ES-I3 (cell line): ENCODE measurements around the gene GULP1.
"Not testable (repeated sequence)": the region's sequence is repeated elsewhere in the genome, so short reads cannot be mapped to it uniquely, and the experiment has no call there.

Experiments
- H3K36me3 ChIP-seq: 2 replicates; pipeline ENCODE4 v1.6.1; 2013; ENCODE audit warnings: mild to moderate bottlenecking, low read length, control low read depth, moderate library complexity; ENCODE audit not compliant: insufficient read depth
- H3K4me1 ChIP-seq: 2 replicates; pipeline ENCODE4 v1.6.1; 2013; ENCODE audit warnings: mild to moderate bottlenecking, control low read depth, low read length; ENCODE audit not compliant: insufficient read depth
- H3K9ac ChIP-seq: 2 replicates; pipeline ENCODE4 v1.6.1; 2013; ENCODE audit warnings: low read depth, mild to moderate bottlenecking, low read length, moderate library complexity
- H3K9me3 ChIP-seq: 2 replicates; pipeline ENCODE4 v1.6.1; 2013; ENCODE audit warnings: mild to moderate bottlenecking, low read length, moderate library complexity; ENCODE audit not compliant: control insufficient read depth, insufficient read depth

Gene GULP1

GRCh38 chr2:188523919-188524318, 232.2 kb downstream of the GULP1 start:
- H3K9ac ChIP-seq: no peak overlapping the region
- peaks cover 3% of the 10 kb centered on the region; the same call in 1 of the 2 replicates for H3K36me3 ChIP-seq
- H3K4me1 ChIP-seq: no peaks in the 10 kb centered on the region
- no peaks in the 10 kb centered on the region for H3K9me3 ChIP-seq

DNA sequence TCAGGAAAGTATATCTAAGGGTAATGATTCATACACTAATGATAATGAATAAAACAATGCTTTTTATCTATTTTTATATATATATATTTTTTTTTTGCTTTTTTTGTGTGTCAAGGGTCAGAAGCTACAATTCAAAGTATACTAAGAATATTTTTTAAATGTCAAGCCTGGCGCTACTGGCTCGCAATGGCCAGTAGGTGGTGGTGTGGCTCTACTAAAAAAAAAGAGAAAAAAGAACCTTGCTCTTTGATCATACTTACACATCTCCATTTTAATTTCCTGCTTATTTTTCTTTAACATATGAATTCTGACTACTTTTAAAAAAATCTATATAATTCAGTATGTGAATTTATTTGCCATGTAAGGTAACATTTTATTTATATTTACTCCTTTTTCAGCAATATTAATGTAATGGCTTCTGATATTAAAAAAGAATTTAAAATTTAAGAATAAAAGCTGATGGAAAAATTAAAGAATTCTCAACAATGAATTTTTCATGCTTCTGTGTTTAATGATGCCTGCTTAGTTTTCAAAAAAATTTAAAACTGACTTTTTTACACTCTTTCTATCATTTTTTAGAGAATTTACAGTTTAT, 232.9 kb downstream of the GULP1 start:
- no peaks in the 10 kb centered on the region for H3K4me1 ChIP-seq
- H3K9me3 ChIP-seq: peaks cover 4% of the 10 kb centered on the region; the same call in 1 of the 2 replicates
- peaks cover 7% of the 10 kb centered on the region; the same call in 1 of the 2 replicates for H3K36me3 ChIP-seq
- no peak overlapping the region for H3K9ac ChIP-seq

DNA sequence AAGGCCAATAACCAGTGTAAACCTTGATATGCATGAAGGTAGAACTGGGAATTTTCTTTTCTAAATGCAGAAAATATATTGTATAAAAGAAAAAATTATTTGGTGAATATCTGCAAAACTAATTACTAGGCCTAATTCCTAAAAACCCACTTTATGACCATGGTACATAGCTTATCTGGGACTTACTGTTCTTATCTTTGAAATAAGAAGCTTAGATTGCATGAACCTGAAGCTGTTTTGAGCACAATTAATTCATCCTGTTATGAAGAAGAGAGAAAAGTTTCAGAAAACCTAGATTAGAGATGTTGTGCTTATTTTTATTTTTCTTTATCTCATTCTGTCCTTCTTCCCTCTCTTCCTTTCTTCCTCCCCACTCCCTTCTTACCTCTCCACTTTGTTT, 235.0 kb downstream of the GULP1 start:
- Histone ChIP-seq H3K9me3 (peaks cover 4% of the 10 kb centered on the region; the same call in 1 of the 2 replicates), H3K9ac (no peak overlapping the region), H3K36me3 (peaks cover 7% of the 10 kb centered on the region; the same call in 1 of the 2 replicates), H3K4me1 (no peaks in the 10 kb centered on the region)

DNA sequence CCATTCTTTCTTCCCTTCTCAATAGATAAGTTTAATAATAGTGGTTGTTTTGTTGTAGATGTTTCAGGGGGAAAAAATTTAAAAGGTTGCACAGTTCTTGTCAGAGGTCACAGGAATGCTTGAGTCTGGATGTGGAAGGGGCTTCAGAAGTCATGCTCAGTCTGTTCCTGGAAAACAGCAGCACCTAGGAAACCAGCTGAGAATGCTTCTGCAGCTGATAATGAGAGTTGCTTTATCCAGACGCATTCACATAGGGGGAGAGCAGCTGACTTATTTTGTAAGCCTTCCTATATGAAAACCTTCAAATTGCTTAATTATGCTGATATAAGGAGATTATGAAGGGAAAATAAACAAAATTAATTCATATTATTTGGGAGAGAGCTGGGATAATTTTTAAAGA, 235.5 kb downstream of the GULP1 start:
- Histone ChIP-seq H3K9me3 (peaks cover 4% of the 10 kb centered on the region; the same call in 1 of the 2 replicates), H3K9ac (no peak overlapping the region), H3K4me1 (no peaks in the 10 kb centered on the region), H3K36me3 (peaks cover 7% of the 10 kb centered on the region; the same call in 1 of the 2 replicates)

DNA sequence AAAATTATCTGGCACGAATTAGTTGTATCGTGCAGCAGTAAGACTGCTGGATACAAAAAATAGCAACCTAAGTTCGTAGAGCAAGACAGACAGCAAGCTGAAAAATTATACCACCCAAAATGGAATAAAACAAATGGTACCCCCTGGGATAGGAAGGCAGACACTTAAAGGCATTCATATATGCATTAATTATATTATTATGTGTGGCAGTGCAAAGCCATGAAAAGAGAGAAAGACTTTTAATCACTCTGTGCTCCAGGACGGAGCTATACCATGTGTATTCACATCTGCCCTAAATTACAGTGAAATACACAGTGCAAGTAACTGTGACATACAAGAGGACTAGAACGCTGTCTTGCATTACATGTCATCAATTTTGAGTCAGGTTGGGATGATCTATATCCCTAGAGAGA, 235.9 kb downstream of the GULP1 start:
- peaks cover 4% of the 10 kb centered on the region; the same call in 1 of the 2 replicates for H3K9me3 ChIP-seq
- H3K9ac ChIP-seq: no peak overlapping the region
- H3K36me3 ChIP-seq: peaks cover 7% of the 10 kb centered on the region; the same call in 1 of the 2 replicates
- H3K4me1 ChIP-seq: no peaks in the 10 kb centered on the region

- H3K4me1 ChIP-seq: no peaks in the 10 kb centered on the region
- no peak overlapping the region for H3K9ac ChIP-seq
- H3K36me3 ChIP-seq: peaks cover 10% of the 10 kb centered on the region; the same call in 1 of the 2 replicates
- peaks cover 4% of the 10 kb centered on the region; the same call in 1 of the 2 replicates for H3K9me3 ChIP-seq
Measured at GRCh38 chr2:188529710-188530109, 238.0 kb downstream of the GULP1 start.

DNA sequence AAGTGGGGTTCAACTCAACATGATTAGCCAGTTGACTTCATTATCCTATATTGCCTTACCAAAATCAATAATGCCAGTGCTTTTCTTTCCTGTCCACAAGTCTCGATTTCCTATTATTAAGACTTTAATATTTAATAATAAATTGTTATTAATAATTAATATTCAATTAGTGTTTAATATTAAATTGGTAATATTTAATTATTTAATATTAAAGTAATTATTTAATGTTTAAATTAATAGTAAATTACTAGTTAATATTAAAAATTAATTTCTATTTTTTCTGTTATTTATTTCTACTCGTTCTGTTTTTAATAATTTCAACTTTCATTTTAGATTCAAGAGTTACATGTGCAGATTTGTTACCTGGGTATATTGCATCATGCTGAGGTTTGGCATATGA, 243.2 kb downstream of the GULP1 start:
- Histone ChIP-seq H3K36me3 (0 out of 2 replicates have a peak, but pooled peaks cover 3% of the 10 kb centered on the region), H3K9ac (no peak overlapping the region), H3K9me3 (no peaks in the 10 kb centered on the region), H3K4me1 (no peaks in the 10 kb centered on the region)

DNA sequence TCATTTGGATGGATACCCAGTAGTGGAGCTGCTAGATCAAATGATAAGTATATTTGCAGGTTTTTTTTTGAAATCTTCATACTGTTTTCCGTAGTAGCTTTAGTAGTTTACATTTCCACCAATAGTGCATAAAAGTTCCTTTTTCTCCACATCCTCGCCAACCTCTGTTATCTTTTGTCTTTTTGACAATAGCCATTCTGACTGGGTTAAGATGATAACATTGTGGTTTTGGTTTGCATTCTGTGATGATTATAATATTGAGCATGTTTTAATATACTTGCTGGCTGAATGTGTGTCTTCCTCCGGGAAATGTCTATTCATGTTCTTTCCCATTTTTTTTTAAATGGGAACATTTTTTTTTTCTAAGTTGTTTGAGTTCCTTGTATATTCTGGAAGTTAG, 260.0 kb downstream of the GULP1 start:
- no peaks in the 10 kb centered on the region for H3K4me1 ChIP-seq
- no peaks in the 10 kb centered on the region for H3K9me3 ChIP-seq
- H3K9ac ChIP-seq: no peak overlapping the region
- H3K36me3 ChIP-seq: no peaks in the 10 kb centered on the region

DNA sequence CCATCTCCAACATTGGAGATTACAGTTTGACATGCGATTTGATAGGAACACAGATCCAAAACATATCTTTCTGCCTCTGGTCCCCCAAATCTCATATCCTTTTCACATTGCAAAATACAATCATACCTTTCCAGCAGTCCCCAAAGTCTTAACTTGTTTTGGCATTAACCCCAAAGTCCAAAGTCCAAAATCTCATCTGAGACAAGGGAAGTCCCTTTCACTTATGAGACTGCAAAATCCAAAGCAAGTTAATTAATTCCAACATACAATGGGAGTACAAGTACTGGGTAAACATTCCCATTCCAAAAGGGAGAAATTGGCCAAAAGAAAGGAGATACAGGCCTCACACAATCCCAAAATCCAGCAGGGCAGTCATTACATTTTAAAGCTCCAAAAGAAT, 265.4 kb downstream of the GULP1 start:
- H3K9me3 ChIP-seq: no peaks in the 10 kb centered on the region
- H3K4me1 ChIP-seq: no peaks in the 10 kb centered on the region
- H3K36me3 ChIP-seq: peaks cover 10% of the 10 kb centered on the region
- H3K9ac ChIP-seq: no peak overlapping the region

DNA sequence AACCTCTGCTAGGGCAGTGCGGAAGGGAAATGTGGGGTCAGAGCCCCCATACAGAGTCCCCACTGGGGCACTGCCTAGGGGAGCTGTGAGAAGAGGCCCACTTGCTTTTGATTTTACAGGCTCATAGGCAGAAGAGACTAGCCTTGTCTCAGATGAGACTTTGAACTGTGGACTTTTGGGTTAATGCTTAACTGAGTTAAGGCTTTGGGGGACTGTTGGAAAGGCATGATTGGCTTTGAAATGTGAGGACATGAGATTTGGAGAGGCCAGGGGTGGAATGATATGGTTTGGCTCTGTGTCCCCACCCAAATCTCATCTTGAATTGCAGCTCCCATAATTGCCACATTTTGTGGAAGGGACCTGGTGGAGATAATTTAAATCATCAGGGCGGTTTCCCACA, 267.8 kb downstream of the GULP1 start:
- peaks cover 10% of the 10 kb centered on the region for H3K36me3 ChIP-seq
- not testable (repeated sequence) for H3K9me3 ChIP-seq, H3K9ac ChIP-seq, H3K4me1 ChIP-seq

DNA sequence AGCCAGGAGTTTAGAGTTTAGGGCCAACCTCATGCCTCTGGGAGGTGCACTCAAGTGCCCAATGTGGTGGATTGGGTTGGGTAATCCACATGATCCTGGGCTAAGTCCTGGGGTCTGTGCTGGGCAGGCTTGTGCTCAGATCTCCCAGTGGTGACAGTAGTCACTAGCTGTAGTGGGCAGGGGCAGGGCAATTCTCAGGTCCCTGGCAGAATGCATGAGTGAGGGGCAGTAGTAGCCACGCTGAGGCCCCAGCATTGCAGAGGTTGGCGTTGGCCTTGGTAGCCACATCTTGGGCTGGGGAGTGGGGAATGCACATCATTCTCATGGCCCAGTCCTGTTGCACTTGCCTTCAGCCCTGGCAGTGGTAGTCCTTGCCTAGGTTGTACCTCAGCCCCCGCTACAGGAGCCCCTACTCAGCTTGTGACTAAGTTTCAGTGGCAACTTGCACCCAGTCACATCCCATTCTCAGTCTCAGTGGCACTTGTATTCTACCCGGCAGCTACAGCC, 269.9 kb downstream of the GULP1 start:
- Histone ChIP-seq H3K36me3 (peaks cover 10% of the 10 kb centered on the region), H3K9ac (no peak overlapping the region), H3K4me1 (no peaks in the 10 kb centered on the region), H3K9me3 (no peaks in the 10 kb centered on the region)

DNA sequence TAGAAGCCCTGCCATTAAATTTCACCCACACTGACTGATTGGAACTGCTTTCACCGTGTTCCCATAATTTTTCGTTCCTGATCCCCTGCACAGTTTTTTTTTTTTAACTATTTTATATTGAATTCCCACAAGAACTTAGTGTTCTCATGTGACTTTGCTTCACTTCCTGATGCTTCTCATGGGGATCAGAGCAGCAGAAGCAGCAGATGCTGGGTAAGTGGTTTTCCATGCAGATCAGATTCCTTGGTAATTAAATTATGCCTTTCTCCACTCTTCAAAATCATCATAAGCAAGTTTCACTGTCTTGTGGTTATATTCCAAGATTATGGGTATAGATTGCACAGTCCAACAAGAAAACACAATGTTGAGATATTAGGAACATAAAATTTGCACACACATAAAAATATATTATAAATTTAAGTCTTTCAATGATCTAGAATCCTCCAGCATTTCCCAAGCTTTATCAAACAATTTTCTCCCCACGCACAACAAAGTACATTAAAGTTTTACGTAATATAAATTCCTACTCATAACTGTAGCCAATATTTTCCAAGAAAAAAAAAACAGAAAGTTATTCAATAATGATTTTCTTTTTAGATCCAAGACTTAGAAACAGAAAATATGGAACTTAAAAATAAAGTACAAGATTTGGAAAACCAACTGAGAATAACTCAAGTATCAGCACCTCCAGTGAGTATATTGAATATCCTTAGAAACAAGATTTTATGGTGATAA, 277.9 kb downstream of the GULP1 start:
- Histone ChIP-seq H3K36me3 (peaks cover 21% of the 10 kb centered on the region), H3K4me1 (no peaks in the 10 kb centered on the region), H3K9me3 (no peaks in the 10 kb centered on the region), H3K9ac (no peak overlapping the region)

GRCh38 chr2:188570370-188570769, 278.7 kb downstream of the GULP1 start:
- H3K9me3 ChIP-seq: no peaks in the 10 kb centered on the region
- peaks cover 21% of the 10 kb centered on the region for H3K36me3 ChIP-seq
- H3K9ac ChIP-seq: no peak overlapping the region
- no peaks in the 10 kb centered on the region for H3K4me1 ChIP-seq

DNA sequence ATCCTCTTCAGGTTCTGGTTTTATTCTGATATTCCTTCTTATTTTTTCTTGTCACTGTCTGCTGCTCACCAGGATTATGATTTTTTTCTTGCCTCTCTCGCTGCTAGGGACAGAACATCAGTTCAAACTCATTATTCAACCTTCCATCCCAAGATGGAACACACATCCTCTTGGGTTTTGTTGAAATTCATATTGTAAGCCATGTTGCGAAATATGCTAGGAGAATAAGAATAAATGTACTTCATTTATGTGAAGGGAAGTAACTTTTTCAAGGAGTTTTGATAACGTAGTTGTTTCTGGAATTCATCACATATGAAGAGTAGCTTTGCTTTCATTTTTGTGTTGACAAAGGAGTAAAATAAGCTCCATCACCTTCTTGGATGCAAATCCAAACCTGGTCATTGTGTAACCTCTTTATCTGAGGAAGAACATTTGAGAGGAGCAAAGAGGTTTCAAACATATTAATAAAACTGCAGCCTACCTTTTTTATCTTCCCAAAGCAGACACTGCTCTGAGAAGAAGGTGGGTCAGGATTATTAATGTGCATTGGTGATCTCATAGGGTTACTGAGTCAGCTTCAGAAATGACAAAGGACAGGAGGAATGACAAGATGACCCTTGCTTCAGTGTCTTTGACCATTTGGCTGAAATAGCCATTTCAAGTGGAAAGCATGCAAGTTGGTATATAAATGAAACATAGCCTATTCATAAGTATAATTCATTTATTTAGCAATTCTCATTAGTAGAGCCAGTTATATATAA, 280.0 kb downstream of the GULP1 start:
- H3K9me3 ChIP-seq: no peaks in the 10 kb centered on the region
- H3K9ac ChIP-seq: no peak overlapping the region
- peaks cover 21% of the 10 kb centered on the region for H3K36me3 ChIP-seq
- H3K4me1 ChIP-seq: no peaks in the 10 kb centered on the region
